GM18526 (cell line): ENCODE measurements around the gene BCL2.

Experiments
- POLR2A ChIP-seq: IDR thresholded peaks from 3 replicates; pipeline ENCODE4 v1.6.1; 2011; ENCODE audit not compliant: insufficient read length; ENCODE audit errors: extremely low read depth

BCL2 gene

GRCh38 chr18:63241760-63242159 lies 77.8 kb downstream of the BCL2 start:
- no peak for TF ChIP-seq POLR2A

GRCh38 chr18:63241317-63241712 lies 78.3 kb downstream of the BCL2 start:
- TF ChIP-seq POLR2A: no peak

GRCh38 chr18:63240531-63241316 lies 78.8 kb downstream of the BCL2 start:
- no peak for TF ChIP-seq POLR2A

- TF ChIP-seq POLR2A: no peak
Observed at GRCh38 chr18:63238693-63239075, 80.9 kb downstream of the BCL2 start.

GRCh38 chr18:63237881-63238692 lies 81.5 kb downstream of the BCL2 start:
- no peak for TF ChIP-seq POLR2A

GRCh38 chr18:63236921-63237846 lies 82.4 kb downstream of the BCL2 start:
- TF ChIP-seq POLR2A: no peak

- TF ChIP-seq POLR2A: no peak
Observed at GRCh38 chr18:63236406-63236805, 83.2 kb downstream of the BCL2 start.

GRCh38 chr18:63234841-63235240 lies 84.7 kb downstream of the BCL2 start:
- no peak for TF ChIP-seq POLR2A

- no peak for TF ChIP-seq POLR2A
Observed at GRCh38 chr18:63234432-63234831, 85.1 kb downstream of the BCL2 start.

- TF ChIP-seq POLR2A: no peak
Observed at GRCh38 chr18:63233334-63233733, 86.2 kb downstream of the BCL2 start.

- no peak for TF ChIP-seq POLR2A
Observed at GRCh38 chr18:63232826-63233225, 86.7 kb downstream of the BCL2 start.

GRCh38 chr18:63229971-63230370 lies 89.6 kb downstream of the BCL2 start:
- TF ChIP-seq POLR2A: no peak

GRCh38 chr18:63225434-63225833 lies 94.1 kb downstream of the BCL2 start:
- no peak for TF ChIP-seq POLR2A

GRCh38 chr18:63224630-63225029 lies 94.9 kb downstream of the BCL2 start:
- no peak for TF ChIP-seq POLR2A

GRCh38 chr18:63223837-63224236 lies 95.7 kb downstream of the BCL2 start:
- TF ChIP-seq POLR2A: no peak

GRCh38 chr18:63220903-63221302 lies 98.7 kb downstream of the BCL2 start:
- TF ChIP-seq POLR2A: no peak

- TF ChIP-seq POLR2A: no peak
Observed at GRCh38 chr18:63218472-63218871, 101.1 kb downstream of the BCL2 start.
